GM19035 (cell line): ENCODE data around the gene OSBPL2.

Source experiments
- ATAC-seq: cut with Tn5 transposase; IDR thresholded peaks from one replicate; pipeline ENCODE4 v1.9.1; 2021; ENCODE audit not compliant: unreplicated experiment

Gene OSBPL2

GRCh38 chr20:62296724-62297448 lies 58.6 kb downstream of the OSBPL2 start:
- no peak for ATAC-seq

- no peak for ATAC-seq
These were observed 59.3 kb downstream of the OSBPL2 start for GRCh38 chr20:62297449-62298227.

GRCh38 chr20:62298577-62299249 lies 60.4 kb downstream of the OSBPL2 start:
- no peak for ATAC-seq

- ATAC-seq = no peak
These were observed 61.4 kb downstream of the OSBPL2 start for GRCh38 chr20:62299666-62300236.

- ATAC-seq = no peak
These were observed 62.0 kb downstream of the OSBPL2 start for GRCh38 chr20:62300319-62300718.

- no peak for ATAC-seq
These were observed 62.9 kb downstream of the OSBPL2 start for GRCh38 chr20:62301111-62301668.

- peak; percentile 33 for ATAC-seq
These were observed 63.5 kb downstream of the OSBPL2 start for GRCh38 chr20:62301773-62302340.

- ATAC-seq = peak; percentile 83
These were observed 64.2 kb downstream of the OSBPL2 start, which contains the start of gene ADRM1 for GRCh38 chr20:62302341-62303061. Gene ADRM1 (plus strand): TSS chr20:62302997. CDS start chr20:62303569, 572 bp downstream.

GRCh38 chr20:62303062-62303339 lies 64.7 kb downstream of the OSBPL2 start:
- ATAC-seq = no peak

GRCh38 chr20:62303340-62304226 lies 65.3 kb downstream of the OSBPL2 start:
- peak; percentile 16 for ATAC-seq

GRCh38 chr20:62304331-62305148 lies 66.2 kb downstream of the OSBPL2 start:
- ATAC-seq = no peak

- ATAC-seq = no peak
These were observed 66.9 kb downstream of the OSBPL2 start for GRCh38 chr20:62305149-62305764.

GRCh38 chr20:62305765-62306413 lies 67.6 kb downstream of the OSBPL2 start:
- no peak for ATAC-seq

- no peak for ATAC-seq
These were observed 68.3 kb downstream of the OSBPL2 start for GRCh38 chr20:62306414-62307187.

- ATAC-seq = no peak
These were observed 69.1 kb downstream of the OSBPL2 start for GRCh38 chr20:62307226-62308101.
